SW 1271 (cell line): ENCODE results near the gene CATSPERZ.
A peak's percentile ranks its signal among the peaks of the same experiment; 100 is the strongest.
"Not testable (repeated sequence)": the region's sequence is repeated elsewhere in the genome, so short reads cannot be mapped to it uniquely, and the experiment has no call there.

Source experiments
- DNase-seq, 2 experiments: peaks; one replicate each; lab custom pipeline; 2025; lab: John Stamatoyannopoulos, UW

The CATSPERZ gene

GRCh38 chr11:64318766-64319761, 18.9 kb downstream of the CATSPERZ start:
- DNase-seq: no peak

DNA sequence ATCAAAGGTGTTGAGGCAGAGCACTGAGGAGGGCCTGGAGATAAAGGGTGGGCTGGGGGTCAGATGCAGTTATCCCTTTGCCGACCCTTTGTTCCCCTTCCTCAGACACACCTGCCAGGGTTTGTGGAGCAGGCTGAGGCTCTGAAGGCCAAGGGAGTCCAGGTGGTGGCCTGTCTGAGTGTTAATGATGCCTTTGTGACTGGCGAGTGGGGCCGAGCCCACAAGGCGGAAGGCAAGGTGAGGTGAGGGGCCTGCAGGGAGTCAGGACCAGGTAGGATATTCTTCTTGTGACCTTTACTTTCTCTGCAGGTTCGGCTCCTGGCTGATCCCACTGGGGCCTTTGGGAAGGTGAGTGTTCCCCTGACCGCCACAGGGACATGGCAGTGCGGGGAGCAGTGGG, 20.4 kb downstream of the CATSPERZ start:
- DNase-seq: no peak

GRCh38 chr11:64321026-64321425, 20.9 kb downstream of the CATSPERZ start:
- no peak for DNase-seq

DNA sequence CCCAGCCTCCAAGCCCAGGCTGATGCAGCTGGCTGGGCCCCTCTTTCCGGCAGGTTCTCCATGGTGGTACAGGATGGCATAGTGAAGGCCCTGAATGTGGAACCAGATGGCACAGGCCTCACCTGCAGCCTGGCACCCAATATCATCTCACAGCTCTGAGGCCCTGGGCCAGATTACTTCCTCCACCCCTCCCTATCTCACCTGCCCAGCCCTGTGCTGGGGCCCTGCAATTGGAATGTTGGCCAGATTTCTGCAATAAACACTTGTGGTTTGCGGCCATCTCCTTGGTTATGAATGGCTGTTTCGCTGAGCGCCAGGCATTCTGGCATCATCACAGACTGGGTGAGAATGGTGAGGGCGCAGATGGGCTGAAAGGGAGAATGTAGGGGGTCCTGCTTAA, 21.4 kb downstream of the CATSPERZ start:
- no peak for DNase-seq

DNA sequence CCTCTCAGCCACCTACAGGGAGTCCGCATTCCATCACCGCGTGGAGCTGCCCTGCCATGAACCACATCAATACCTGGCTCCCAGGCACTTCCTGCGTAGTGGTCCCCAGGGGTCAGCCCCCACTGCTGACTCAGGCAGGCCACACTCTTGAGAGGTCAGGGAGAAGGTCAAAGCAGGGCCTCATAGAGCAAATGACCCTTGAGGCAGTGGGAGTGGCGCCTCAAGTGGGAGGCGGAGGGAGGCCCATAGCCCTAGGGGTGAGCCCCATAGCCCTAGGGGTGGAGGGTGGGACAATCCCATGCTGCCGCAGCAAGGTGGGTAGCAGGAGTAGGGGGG, 22.7 kb downstream of the CATSPERZ start:
- DNase-seq: no peak

GRCh38 chr11:64323373-64323772, 23.2 kb downstream of the CATSPERZ start:
- no peak for DNase-seq

DNA sequence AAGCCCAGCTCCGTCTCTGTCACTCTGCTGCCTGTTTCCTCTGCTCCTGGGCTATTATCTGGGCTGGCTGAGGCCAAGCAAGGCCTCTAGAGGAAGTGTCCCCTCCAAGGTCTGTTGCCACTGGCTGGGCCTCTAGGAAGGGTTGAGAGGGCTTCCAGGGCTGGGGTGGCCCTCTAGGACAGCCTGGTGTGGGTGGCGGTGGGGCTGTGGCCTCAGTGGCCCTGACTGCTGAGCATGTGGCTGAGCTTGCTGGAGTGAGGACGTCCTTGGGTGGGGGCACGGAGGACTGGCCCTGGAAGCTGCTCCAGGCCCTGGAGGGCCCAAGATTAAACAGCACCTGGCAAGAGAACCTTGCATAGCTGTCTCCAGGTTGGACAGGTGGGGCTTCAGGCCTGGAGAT, 23.8 kb downstream of the CATSPERZ start:
- DNase-seq: not testable (repeated sequence)

GRCh38 chr11:64324692-64325469, 24.7 kb downstream of the CATSPERZ start:
- DNase-seq: no peak

GRCh38 chr11:64327375-64327774, 27.2 kb downstream of the CATSPERZ start:
- DNase-seq: no peak

- DNase-seq: no peak
Observed at GRCh38 chr11:64327993-64328392, 27.8 kb downstream of the CATSPERZ start.

- no peak for DNase-seq
Observed at GRCh38 chr11:64330888-64331287, 30.7 kb downstream of the CATSPERZ start.

DNA sequence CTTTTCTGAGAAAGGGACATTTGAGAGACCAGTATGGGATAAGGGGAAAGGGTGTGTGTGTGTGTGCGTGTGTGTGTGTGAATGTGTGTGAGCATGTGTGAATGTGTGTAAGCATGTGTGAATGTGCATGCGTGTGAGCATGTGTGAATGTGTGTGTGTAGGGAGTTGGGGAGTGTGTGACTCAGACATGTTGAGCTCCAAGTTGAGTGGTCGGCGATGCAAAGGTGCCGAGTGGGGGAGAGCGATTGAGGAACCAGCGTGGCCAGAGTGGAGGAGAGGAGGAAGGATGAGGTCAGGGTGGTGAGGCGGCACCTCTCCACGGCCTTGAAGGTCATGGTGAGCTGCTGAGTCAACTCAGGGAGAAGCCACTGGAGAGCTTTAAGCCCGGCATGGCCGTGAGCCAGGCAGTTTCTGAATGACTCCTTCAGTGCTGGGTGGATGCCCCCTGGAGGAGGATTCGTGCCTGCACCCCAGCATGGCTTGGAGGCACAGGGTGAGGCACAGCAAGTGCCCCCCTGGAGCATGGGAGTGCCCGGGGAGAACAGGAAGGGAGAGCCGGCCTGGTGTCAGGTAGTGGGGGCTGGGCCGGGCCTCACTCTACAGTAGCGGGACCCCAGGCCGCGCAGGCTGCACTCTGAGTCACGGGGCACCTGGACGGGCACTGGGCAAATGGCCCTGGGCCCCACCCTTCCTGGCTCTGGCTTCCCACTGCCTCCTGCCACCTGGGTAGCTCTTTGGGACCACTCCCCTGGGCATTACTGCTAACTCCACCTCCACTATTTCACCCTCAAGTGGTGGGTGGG, 31.6 kb downstream of the CATSPERZ start:
- peak; percentile 83 to 84 for DNase-seq

DNA sequence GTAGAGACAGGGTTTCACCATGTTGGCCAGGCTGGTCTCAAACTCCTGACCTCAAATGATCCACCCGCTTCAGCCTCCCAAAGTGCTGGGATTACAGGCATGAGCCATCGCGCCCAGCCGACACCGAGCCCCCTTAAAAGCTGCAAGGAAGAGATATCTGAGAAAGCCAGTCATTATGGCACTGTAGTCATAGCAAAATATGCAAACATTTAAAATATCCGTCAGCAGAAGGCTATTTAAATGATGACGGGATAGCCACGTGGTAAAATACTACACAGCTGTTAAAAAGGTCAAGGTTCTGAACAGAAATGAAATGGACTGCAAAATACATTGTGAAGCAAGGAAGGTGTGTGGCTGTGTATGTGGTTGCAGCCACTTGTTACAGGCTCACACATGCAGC, 33.4 kb downstream of the CATSPERZ start:
- DNase-seq: no peak

DNA sequence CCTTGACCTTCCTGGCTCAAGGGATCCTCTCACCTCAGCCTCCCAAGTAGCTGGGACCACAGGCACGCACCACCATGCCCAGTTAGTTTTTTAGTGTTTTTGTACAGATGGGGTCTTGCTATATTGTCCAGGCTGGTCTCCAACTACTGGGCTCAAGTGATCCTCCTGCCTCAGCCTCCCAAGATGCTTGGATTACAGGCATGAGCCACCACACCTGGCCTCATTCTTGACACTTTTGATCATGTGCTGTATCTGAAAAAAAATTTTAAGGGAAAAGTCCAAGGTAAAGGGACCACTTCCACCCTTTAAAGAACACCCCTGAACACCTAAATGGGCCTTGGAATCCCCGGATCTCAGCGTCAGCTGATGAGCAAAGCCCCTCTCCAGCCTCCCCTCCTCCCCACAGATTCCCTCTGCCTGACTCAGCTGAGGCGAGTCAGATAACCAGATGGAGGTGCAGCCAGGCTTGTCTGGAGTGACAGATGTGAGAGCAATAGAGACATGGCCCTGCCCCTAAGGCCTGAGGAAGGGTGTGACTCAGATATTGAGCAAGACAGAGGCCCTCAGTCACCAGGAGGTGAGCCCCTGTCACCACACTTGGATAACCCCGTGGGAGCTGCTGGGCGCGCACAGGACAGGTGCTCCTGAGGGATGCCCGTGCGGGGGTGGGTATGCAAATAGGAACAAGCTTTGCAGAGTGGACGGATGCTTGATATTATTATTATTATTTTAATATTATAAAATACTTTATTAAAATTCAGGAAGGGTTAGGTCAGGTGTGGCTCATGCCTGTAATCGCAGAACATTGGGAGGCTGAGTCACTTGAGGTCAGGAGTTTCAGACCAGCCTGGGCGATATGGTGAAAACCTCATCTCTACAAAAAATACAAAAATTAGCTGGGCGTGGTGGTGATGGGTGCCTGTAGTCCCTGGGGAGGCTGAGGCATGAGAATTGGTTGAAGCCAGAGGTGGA, 34.9 kb downstream of the CATSPERZ start:
- peak; percentile 95 to 97 for DNase-seq

- no peak for DNase-seq
Observed at GRCh38 chr11:64337538-64338249, 37.5 kb downstream of the CATSPERZ start.

DNA sequence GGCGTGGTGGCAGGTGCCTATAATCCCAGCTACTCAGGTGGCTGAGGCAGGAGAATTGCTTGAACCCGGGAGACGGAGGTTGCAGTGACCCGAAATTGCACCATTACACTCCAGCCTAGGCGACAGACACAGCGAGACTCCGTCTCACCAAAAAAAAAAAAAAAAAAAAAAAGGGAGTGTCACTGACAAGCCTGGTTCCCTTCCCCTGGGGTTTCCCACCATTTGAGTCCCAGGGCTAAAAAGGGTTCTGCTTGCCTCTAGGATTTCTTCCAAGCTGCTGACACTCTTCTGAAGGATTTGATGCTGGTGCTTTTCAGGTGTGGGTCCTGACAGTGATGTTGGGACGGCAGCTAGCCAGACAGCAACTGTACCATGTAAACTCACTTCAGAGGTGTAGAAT, 38.6 kb downstream of the CATSPERZ start:
- no peak for DNase-seq

DNA sequence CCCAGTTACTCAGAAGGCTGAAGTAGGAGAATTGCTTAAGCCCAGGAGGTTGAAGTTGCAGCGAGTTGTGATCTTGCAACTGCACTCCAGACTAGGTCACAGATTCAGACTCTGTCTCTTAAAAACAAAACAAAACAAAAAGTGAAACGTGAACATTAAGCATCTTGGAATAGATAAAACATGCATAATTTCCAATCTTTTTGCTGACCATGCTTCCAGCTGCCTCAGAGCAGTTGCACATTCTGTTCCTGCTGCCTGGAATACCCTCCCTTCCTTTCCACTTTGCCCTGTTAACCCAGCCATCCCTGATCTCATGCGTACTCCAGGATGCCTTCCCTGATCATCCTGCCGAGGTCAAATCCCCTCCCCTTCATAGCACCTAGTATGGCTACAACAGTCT, 39.1 kb downstream of the CATSPERZ start:
- DNase-seq: no peak

GRCh38 chr11:64339754-64340408, 39.7 kb downstream of the CATSPERZ start, which contains the start of gene CCDC88B:
TSS of gene CCDC88B (plus strand) at chr11:64340204. CDS start at chr11:64340267, 63 bp downstream.
- no peak for DNase-seq

DNA sequence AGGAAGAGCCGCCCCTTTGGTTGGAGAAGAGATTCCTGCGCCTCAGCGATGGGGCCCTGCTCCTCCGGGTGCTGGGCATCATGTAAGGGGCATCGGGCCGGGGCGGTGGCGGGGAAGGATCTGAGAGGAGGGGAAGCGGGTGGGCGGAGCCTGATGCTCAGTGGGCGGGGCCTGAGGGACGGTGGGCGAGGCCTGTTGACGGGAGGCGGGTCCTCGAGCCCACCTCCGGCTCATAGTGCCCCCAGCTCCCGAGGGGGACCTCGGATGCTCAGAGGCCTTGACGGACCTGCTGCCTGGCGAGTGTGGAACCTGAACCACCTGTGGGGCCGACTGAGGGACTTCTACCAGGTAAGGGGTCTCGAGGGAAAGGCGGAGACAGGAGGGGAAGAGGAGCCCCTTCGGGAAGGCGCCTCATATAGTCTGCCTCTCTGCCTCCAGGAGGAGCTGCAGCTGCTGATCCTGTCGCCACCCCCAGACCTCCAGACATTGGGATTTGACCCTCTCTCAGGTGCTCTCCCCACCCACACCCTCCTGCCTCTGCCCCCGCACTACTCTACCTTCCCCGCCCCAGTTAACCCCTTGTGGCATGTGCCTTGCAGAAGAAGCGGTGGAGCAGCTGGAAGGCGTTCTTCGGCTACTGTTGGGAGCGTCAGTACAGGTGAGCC, 40.6 kb downstream of the CATSPERZ start:
- no peak for DNase-seq
